PC-3 (cell line): Measurements from ENCODE around the gene SNRNP25.

Experiments used
- CTCF ChIP-seq: fragments of 300-600 bp; sonication (generic); conservative IDR thresholded peaks from 2 replicates; pipeline ENCODE4 v1.5.1; 2017; ENCODE audit warnings: antibody characterized with exemption, low read depth, mild to moderate bottlenecking, low read length
- EZH2 ChIP-seq: fragments of 300-600 bp; sonication (generic); IDR thresholded peaks from one replicate; pipeline ENCODE4 v1.6.1; 2017; ENCODE audit warnings: antibody characterized with exemption, mild to moderate bottlenecking, low read length; ENCODE audit not compliant: unreplicated experiment
- EZH2phosphoT487 ChIP-seq: fragments of 300-600 bp; sonication (generic); IDR thresholded peaks from 2 replicates; pipeline ENCODE4 v1.6.1; 2018; ENCODE audit warnings: mild to moderate bottlenecking, antibody characterized with exemption, low read length, borderline replicate concordance

- TF ChIP-seq CTCF (no peak), EZH2 (no peak), EZH2phosphoT487 (no peak)
Measured at GRCh38 chr16:77807-78443, 24.3 kb downstream of the SNRNP25 start, which contains the start of gene MPG.
